Measurements from ENCODE around the gene HSD3B1. TPM values are rescaled to one million over a fixed set of nuclear protein-coding genes. Genes with fewer than 3 reads are reported as not detected.

HSD3B1 gene
- total RNA-seq, 6 donors from 2014 or later = not detected

DNA sequence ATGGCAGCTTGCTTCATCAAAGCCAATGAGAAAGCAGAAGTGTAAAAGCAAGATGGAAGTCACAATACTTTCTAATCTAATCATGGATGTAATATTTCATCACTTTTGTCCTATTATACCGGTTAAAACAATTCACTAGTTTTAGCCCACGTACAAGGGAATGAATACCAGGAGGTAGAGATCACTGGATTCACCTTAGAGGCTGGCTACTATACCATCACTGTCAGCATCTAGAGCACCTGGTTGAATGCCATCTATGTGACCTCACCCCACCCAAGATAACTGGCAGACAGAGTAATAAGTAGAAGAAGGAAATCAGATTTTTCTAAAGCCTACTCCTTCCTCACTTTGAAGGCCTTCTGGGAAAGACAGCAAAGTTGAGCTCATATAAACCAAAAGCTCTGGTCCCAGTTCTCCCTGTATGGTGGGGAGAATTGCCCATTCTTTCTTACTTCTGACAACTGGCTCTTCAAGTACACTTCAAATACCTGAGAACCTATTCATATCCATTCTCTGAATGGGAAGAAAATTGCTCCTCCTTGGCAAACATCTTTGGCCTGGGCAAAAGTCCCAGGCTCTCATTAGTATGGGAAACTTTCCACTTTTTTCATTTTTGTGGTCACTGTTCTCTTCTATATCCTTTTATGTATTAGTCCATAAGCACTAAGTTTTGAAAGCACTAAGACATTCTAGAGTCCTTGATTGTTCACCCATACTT is 24.8 kb downstream of the HSD3B1 start:
- Histone ChIP-seq H3K36me3 (no peaks in the 10 kb centered on the region), H3K27ac (no peak overlapping the region), H3K4me1 (no peaks in the 10 kb centered on the region), H3K4me3 (no peak overlapping the region), H3K27me3 (no peaks in the 10 kb centered on the region), H3K9me3 (no peaks in the 10 kb centered on the region)
- DNase-seq (no peak), ATAC-seq (ENCODE audit: low FRiP score in 2 of 2) (no peak)
- TF ChIP-seq EP300 (IDR thresholded peaks at IDR 0.05) = no peak
- TF ChIP-seq, protein P1, sequence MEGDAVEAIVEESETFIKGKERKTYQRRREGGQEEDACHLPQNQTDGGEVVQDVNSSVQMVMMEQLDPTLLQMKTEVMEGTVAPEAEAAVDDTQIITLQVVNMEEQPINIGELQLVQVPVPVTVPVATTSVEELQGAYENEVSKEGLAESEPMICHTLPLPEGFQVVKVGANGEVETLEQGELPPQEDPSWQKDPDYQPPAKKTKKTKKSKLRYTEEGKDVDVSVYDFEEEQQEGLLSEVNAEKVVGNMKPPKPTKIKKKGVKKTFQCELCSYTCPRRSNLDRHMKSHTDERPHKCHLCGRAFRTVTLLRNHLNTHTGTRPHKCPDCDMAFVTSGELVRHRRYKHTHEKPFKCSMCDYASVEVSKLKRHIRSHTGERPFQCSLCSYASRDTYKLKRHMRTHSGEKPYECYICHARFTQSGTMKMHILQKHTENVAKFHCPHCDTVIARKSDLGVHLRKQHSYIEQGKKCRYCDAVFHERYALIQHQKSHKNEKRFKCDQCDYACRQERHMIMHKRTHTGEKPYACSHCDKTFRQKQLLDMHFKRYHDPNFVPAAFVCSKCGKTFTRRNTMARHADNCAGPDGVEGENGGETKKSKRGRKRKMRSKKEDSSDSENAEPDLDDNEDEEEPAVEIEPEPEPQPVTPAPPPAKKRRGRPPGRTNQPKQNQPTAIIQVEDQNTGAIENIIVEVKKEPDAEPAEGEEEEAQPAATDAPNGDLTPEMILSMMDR (IDR thresholded peaks at IDR 0.05) = no peak
- TF ChIP-seq POLR2A (IDR thresholded peaks at IDR 0.05) = no peak
- no peak for TF ChIP-seq POLR2AphosphoS5 (IDR thresholded peaks at IDR 0.05)
- 75 to 88% methylated on average over 2 of the region's 2 CpGs for WGBS, 2 donors

- TF ChIP-seq, protein P1 (IDR thresholded peaks at IDR 0.05) = no peak
- TF ChIP-seq EP300 (IDR thresholded peaks at IDR 0.05) (no peak), POLR2AphosphoS5 (IDR thresholded peaks at IDR 0.05) (no peak), POLR2A (IDR thresholded peaks at IDR 0.05) (no peak)
- no peak overlapping the region for H3K27ac ChIP-seq
- H3K4me1 ChIP-seq = no peaks in the 10 kb centered on the region
- no peaks in the 10 kb centered on the region for H3K27me3 ChIP-seq
- ATAC-seq (ENCODE audit: low FRiP score in 2 of 2) (no peak), DNase-seq (no peak)
- no peaks in the 10 kb centered on the region for H3K9me3 ChIP-seq
- H3K36me3 ChIP-seq = no peaks in the 10 kb centered on the region
- 81 to 87% methylated on average over 5 of the region's 5 CpGs for WGBS, 2 donors
- H3K4me3 ChIP-seq = no peak overlapping the region
Measured at GRCh38 chr1:119532324-119532910, 25.4 kb downstream of the HSD3B1 start.

DNA sequence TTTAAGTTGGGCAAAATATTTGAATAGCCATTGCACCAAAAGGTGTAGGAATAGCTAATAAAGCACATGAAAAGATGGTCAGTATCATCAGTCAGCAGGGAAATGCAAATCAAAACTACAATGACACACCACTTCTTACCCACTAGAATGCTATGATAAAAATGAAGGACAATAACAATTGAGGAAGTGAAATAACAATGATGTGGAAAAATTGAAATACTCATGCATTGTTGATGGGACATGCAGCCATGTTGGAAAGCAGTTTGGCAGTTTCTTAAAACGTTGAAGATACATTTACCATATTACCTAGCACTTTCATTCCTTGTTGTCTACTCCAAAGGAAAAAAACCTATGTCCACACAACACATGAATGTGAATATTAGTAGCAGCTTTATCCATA is 28.4 kb downstream of the HSD3B1 start:
- WGBS, 2 donors = 69 to 77% methylated on average over 1 of the region's 1 CpG
- ATAC-seq (ENCODE audit: low FRiP score in 2 of 2) = no peak

DNA sequence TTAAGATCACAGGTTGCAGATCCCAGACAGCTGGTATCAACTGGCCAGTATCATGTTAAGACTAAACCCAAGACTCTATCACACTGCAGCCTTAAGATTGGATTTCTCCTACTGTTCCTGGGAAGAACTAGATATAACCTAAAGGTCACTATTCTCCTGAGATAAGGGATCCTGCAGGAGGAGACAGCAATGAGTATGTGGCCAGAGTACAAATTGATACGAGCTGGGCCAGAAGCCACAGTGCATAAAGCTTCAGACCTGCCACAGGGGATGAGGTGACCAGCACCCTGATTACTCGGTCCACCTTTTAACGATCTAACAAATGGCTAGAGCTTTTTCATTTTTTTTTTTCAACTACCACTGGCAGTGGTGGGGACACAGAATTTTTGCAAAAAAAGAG is 31.0 kb downstream of the HSD3B1 start:
- H3K4me3 ChIP-seq = no peak overlapping the region
- ATAC-seq (ENCODE audit: low FRiP score in 2 of 2) = no peak

More for the DNA sequence above, 28.4 kb downstream of the HSD3B1 start:
- Histone ChIP-seq H3K9me3 (no peaks in the 10 kb centered on the region), H3K27me3 (no peaks in the 10 kb centered on the region), H3K4me1 (no peaks in the 10 kb centered on the region), H3K4me3 (no peak overlapping the region), H3K27ac (no peak overlapping the region), H3K36me3 (no peaks in the 10 kb centered on the region)
- TF ChIP-seq EP300 (IDR thresholded peaks at IDR 0.05) = no peak
- TF ChIP-seq, protein P1 (IDR thresholded peaks at IDR 0.05) = no peak
- no peak for TF ChIP-seq POLR2A (IDR thresholded peaks at IDR 0.05)
- no peak for TF ChIP-seq POLR2AphosphoS5 (IDR thresholded peaks at IDR 0.05)
- DNase-seq = no peak

More for the DNA sequence above, 31.0 kb downstream of the HSD3B1 start:
- Histone ChIP-seq H3K27ac (no peak overlapping the region), H3K36me3 (no peaks in the 10 kb centered on the region), H3K4me1 (no peaks in the 10 kb centered on the region), H3K27me3 (no peaks in the 10 kb centered on the region), H3K9me3 (no peaks in the 10 kb centered on the region)
- 81 to 89% methylated on average over 3 of the region's 3 CpGs for WGBS, 2 donors
- TF ChIP-seq POLR2A (IDR thresholded peaks at IDR 0.05) = no peak
- TF ChIP-seq POLR2AphosphoS5 (IDR thresholded peaks at IDR 0.05) = no peak
- no peak for TF ChIP-seq EP300 (IDR thresholded peaks at IDR 0.05)
- TF ChIP-seq, protein P1 (IDR thresholded peaks at IDR 0.05) = no peak
- DNase-seq = no peak

Measured in upper lobe of left lung (tissue), 6 donors.